SK-N-MC (cell line): ENCODE measurements around the gene SFT2D2.

Source experiments
- EZH2 ChIP-seq: fragments of 200-600 bp; sonication (generic); IDR thresholded peaks from one replicate; pipeline ENCODE4 v1.6.1; 2017; ENCODE audit warnings: antibody characterized with exemption
- FOXP2 ChIP-seq: optimal IDR thresholded peaks from 2 replicates; pipeline ENCODE3; 2011; ENCODE audit warnings: mild to moderate bottlenecking, moderate library complexity; ENCODE audit not compliant: insufficient read depth; ENCODE audit errors: extremely low read length, control extremely low read depth
- POLR2AphosphoS5 ChIP-seq: IDR thresholded peaks from 2 replicates; pipeline ENCODE4 v1.6.1; 2012; ENCODE audit warnings: mild to moderate bottlenecking, low read depth, low read length, borderline replicate concordance

DNA sequence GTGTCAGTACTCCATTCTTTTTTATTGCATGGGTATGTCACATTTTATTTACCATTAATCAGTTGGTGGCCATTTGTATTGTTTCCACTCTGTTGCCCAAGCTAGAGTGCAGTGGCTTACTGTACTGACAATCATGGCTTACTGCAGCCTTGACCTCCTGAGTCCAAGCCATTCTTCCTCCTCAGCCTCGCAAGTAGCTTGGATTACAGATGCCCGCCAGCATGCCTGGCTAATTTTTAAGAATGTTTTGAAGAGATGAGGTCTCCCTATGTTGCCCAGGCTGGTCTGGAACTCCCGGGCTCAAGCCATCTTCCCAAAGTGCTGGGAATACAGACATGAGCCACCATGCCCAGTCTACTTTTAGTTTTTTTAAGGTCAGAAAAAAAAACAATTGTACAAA is 813 bp upstream of the SFT2D2 start:
- TF ChIP-seq POLR2AphosphoS5 (no peak), EZH2 (no peak), FOXP2 (no peak)
